Activated CD4-positive, alpha-beta T cell treated with anti-CD3 and anti-CD28 coated beads, Interleukin-2, amount 50 U/mL, for 1 hour (primary cell): ENCODE data around the gene MAGI1.

Source experiments
- DNase-seq: peaks from one replicate; pipeline ENCODE4 v3.0.0-alpha.2; 2020

The MAGI1 gene

DNA sequence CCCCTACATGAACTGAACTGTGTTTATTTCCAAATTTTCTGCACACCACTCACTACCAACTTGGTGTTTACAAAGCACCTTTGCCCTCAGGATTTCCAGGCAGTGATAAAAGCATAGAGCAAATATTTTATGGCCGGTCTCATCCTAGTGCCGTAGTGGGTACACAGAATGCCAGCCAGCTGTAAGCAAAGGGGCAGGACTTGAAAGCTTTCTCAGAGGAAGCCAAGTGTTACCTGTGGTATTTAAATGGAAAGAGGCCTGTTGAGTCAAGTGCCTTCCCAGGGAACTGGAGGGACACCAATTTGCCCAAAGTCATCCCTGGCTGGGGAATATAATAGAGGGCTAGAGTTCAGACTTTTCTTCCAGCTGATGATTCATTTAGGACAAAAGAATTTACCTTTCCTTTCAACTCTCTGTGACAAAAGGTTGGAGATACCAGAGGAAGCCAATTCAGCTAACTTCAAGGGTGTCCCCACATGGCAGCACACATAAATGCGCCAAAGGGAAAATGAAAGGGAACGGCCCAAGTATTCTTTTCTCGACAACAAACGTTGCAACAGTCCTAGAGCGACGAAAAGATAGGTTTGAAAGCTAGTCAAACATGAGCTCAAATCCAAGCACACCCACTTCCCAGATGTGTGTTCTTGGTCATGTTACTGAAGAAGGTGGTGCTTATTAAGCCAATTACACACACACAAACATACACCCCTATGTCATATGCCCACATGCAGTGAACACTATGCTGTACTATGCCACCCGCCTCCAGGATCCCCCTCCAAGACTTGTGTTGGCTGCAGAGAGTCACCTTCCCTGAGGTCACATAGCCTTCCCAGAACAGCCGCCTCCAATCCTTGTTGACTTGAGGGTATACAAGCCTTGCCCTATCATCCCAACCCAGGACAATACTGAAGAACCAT is 27.7 kb downstream of the MAGI1 start:
- DNase-seq = no peak

DNA sequence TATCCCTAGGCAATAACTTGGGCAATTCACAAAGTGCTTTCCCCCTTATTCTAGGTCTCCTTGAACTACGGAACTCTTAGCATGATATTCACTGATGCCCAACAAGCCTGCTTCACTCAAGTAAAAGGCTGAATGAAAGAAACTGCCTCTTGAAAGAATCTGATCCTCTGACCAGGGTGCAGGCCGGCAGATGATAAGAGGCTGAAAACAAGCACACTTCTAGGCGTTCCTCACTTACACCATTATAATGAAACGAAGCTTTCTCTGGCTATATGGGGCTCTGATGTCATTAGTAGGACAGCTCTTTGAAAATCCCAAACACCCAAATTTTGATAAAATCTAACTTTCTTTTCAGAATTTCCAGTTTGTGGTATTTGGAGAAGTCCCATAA is 28.4 kb downstream of the MAGI1 start:
- no peak for DNase-seq

DNA sequence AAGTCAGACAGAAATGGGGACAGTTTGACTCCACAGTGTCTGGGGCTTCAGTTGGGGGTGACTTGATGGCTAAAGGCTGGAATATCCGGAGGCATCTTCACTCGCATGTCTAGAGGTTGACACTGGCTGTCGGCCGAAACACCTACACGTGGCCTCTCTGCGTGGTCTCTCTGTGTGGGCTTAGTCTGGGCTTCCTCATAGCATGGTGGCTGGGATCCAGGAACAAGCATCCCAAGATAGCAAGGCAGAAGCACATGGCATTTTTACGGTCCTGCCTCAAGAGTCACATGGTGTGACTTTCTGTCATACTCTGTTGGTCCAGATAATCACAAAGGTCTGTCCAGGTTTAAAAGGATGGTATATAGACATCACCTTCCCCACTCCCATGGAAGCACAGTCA is 34.5 kb downstream of the MAGI1 start:
- DNase-seq = no peak

DNA sequence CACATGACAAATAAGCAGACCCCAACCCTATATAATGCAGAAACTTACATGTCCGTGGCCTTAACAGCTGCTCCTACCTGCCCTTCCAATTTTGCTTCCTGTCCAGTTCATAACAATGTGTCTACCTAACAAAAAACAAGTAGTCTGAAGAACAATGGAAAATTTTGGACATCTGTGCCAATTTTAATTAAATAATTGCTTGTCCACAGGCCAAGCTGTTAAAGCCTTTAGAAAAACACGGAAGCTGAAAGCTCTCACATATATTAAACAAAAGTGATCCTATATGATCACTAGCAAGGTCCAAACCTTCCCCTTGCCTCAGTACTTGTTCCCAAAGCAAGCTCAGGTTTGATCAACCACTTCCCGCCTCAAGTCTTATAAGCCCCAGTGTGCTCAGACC is 37.1 kb downstream of the MAGI1 start:
- no peak for DNase-seq

DNA sequence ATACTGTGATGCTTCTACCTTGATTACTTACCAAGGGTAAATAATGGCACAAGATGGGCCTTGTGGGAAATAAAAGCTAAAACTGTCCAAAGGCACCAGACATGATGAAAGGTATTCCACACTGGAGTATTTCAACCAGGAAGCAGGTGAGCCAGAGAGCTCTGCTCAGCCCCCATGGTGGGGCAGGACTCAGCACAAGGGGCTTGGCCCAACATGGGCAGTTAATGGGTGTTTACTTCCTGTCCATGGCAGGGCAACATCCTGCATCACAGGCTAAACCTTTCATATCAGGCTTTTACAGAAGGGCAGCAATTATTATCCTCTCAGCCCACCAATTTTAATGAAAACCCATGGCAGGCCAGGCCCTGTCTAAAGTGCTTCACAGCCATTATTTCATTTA is 38.2 kb downstream of the MAGI1 start:
- DNase-seq = no peak

DNA sequence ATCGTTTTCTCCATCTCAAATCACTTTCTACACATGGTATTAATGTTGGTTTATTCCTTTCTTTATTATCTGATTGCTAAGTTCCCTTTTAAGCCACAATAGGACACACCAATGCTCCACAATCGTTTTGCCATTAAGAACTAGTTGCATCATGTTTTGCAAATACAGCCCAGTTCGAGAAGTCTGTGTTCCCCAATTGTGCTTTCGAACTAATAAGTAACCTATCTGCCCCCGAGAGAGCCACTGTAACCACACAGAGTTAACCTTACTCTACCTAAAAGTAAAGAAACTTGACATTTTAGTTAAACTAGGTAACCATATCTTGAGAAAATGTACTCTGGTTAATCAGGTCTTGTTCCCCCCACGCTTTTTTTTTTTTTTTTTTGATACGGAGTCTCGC is 39.1 kb downstream of the MAGI1 start:
- no peak for DNase-seq

DNA sequence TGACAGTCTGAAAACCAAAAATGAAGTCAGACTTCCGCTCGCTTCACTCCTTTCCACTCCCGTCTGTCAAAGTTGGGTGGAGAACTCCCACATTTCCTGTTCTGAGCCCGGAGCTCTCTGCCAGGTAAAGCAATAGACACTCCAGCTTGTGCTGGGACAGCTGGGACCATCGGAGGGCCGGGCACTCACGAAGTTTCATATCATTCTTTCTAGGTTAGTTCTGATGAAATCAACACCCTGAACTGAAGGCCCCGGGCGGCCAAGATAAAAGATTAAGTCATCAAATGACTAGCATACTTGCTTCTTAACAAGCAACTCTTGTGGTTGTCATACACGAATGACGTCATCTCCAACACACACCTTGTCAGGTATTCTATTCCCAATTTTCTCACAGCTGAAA is 42.1 kb downstream of the MAGI1 start:
- no peak for DNase-seq

DNA sequence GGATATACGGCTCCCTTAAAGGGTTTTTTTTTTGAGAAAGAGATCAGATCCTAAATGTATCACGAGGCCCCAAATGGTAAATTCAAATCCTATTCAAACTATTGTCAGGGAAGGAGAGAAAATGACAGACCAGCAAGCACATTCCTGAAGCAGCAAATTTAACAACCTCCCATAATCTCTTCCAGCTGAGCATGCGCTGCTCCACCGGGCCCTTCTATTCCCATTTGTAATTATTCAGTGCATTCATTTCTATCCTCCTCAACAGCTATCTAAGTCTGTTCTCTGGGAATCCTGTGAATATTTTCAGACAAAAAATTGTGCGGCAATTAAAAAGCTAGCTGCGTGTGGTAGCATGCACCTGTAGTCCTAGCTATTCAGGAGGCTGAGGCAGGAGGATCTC is 43.2 kb downstream of the MAGI1 start:
- no peak for DNase-seq

DNA sequence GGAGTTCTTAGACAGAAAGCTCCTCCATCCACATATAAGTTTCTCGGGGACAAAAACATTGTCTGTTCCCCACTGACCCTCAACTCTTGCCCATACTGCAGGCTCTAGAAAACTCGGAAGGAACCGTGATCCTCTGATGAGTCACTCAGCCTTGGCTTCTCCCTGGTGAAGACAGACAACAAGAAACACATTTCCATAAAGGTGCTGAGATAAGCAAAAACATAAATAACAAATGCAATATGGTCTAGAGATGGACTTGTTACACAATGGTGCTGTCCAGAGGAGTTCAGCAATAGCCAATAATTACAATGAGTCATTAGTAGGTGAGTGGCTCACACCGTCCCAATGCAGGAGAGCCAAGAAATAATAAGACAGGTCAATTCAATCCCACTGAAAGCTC is 43.7 kb downstream of the MAGI1 start:
- no peak for DNase-seq

DNA sequence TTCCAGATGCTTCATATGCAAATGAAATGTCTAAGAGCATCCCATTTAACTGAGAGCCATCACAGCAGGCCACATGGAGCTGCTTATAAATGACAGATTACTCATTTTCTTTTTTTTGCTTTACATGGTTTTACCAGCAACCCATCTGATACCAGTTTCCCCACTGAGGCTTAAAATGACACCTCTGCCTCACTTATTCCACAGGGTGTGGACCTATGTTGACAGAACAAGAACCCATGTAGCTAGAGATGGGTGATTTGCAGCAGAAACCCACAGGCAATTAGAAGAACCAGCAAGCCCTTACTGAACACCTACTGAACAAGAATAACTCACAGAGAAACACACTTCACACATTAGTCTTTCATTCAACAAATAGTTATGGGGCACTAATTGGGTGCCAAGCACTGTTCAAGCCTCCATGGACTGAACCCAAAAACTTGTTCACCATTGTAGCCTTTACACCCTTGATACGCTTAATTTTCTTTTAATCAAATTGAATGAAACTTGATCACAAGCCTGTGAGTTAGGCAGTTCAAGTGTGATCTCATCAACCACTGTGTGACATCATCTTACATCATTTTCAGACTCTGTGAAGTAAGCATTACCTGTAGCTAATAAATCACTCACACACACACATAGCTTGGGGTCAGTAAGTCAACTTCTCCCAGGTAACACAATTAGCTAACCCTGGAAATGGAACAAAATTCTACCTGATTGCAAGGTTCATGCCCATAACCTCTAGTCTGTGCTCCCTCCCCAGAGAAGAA is 45.4 kb downstream of the MAGI1 start:
- no peak for DNase-seq

DNA sequence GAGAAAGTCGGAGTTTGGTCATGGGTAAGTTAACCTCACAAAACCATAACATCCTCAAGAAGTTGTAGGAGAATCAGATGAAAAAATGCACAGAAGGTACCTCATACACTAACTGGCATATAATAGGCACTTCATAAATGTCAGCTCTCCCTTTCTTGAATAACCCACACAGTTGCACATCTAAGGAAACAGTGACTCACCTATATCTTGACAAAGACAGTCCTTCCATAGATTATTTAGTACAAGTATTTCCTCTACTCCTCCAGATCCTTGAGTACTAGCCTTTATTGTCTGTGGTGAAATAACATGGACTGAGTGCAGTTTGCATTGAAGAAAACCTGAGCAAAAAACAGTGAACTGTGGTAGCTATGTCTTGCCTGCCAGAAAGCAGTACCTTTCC is 46.6 kb downstream of the MAGI1 start:
- DNase-seq = no peak

DNA sequence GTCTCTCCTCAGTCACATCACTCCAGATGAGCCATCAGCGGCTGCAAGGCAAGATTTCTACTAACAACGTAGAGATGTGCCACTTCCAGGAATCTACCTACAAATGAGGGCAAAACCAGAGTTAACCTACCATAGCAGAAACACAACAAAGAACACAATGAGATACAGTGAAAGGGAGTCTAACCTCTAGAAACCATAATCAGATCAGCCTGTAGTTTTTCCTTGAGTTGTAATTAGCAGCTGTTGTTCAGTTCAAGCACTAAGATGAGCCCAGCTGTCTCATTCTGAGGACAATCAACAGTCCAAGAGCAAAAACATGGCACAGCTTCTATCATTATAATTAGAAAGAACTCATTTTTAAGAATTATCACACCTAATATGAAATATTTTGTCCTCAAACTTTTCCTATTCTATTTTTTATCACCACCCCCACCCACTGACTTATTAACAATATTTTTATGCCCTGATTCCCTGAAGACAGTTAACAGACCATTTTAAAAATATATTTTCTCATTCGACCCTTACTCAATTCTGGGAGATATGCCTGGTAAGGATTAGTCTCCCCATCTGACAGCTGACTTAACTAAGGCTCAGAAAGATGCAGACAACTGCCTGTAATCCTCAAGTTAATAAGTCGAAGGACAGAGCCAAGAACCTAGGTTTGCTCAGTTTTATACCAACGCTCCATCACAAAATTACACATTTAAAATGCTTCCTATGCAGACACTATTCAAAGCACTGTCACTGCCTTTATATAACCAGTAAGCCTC is 50.1 kb downstream of the MAGI1 start:
- no peak for DNase-seq

DNA sequence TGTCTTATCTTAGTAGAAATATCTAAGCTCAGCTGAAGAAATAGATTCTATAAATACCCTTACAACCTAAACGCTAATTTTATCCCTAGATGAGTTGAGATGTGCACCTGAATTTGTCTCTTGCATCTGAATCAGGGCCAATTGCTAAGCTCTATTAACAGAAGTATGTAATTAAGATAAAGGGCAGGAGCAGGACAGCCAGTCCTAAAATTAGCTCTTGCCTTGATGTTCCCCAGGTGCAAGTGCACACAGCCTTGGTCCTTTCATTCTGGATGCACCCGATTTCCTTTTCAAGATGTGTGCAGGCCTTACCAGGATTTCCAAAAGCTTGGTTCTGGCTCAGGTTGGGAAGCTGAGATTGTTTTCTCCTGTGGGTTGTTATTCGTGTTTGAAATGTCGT is 52.4 kb downstream of the MAGI1 start:
- no peak for DNase-seq

DNA sequence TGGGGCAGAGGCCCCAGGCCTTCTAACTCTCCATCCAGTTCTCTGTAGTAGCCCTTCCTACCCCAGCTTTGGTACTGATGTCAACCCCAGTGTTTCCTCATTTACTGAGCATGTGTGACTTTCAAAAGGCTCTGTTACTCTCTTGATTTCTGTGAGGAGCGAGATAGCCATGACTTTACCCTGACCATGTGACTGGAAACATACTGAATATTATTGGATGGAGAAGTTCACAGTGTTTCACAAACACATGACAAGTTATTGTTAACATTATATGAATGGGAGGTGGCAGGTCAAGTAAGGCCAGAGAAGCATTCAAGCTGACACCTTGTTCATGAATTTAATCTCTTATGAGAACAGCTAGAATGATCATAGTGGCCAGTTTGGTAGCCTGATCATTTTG is 53.7 kb downstream of the MAGI1 start:
- DNase-seq = no peak

DNA sequence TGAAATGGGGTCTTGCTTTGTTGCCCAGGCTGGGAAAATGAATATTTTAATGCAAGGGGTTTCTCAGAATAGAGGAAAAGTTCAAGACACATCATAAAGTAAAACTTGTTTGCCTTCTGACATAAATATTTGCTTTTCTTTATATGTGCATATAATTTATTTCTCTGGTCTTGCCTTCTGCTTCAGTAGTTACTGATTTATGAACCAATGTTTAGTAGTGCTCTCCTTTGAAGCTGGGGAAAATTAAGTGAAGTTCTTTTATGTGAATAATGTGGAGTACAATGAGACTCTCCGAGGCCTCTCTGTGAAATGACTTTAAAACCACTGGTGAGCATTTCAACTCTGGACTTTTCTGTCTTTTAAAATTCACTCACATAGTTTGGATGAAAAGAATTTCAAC is 55.6 kb downstream of the MAGI1 start:
- DNase-seq = no peak

DNA sequence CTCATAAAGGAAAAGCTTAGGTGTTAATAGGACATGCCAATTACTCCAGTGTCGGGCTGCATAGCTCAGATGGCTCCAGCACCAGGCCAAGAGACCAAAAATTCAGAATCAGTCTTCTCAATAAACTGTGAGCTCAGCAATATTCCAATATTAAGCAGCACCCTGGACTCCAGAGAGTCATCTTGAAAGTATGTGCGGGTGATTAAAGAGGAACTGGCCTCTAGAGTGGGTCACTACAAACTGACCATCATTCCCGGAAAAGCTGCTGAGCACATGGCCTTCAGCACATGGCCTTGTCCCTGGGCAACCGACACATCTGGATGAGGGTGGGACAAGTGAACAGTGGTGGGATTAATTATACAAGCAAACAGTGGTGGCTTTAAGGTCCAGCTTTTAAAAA is 59.0 kb downstream of the MAGI1 start:
- no peak for DNase-seq

DNA sequence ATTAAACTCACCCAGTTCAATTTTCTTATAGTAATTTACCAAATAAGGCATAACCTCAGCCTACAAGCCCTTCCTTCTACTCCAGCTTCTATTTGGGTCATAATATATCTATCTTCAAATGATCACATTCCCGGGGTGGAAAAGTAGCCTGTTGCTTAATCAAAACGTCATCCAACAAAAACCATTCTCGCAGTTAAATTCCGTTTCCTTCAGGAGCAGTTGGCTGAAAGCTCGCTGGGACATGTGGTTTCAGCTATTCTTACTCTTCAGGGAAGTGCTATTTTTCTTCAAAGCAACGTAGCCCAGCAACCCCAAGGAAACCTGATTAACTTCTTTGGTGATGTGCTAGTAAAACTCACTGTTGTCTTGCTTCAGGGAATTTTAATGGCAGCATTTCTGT is 59.6 kb downstream of the MAGI1 start:
- no peak for DNase-seq

DNA sequence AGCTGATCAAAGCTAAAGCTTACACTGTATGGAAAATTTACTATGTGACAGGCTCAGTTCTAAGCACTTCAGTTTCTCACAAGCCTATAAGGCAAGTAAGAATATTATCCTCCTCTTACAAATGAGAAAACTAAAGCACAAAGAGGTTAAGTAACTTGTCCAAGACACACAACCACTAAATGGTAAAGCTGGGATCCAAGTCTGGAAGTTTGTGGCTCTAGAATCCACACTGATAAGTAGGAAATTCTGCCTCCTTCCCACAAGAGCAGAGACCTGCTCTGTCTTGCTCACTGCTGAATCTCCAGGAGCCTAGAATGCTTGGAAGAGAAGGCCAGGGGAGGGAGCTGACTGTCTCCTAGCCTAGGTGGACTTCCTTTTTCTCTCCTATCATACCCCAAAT is 60.6 kb downstream of the MAGI1 start:
- DNase-seq = no peak

DNA sequence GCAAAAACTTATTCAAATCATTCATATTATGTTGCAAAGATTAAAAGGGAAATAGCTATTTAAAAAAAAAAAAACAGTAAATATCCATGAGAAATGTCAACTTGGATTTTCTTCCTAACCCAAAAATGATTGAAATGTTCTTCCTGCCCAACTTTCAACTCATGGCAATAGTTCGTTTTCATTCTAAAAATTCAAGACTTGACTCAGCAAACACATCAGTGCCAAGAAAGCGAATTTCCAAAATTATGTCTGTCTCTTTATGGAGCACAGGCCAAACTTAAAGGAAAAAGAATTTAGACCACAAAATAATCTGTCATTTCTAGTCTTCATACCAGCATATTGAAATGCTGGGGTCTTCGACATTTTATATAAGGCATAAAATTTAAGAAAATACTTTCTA is 63.7 kb downstream of the MAGI1 start:
- no peak for DNase-seq

DNA sequence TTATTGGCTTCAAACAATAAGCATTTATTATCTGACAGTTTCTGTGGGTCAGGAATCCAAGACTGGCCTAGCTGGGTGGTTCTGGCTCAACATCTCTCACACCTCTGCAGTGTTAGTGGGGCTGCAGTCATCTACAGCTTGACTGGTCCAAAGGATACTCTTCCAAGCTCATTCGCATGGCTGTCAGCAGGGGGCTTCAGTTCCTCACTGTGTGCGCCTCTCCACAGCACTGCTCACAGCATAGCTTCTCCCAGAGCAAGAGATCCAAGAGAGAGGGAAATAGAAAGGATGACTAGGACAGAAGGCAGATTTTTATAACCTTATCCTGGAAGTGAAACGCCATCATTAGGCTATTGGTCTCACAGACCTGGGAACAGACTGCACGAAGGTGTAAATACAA is 64.2 kb downstream of the MAGI1 start:
- DNase-seq = no peak

DNA sequence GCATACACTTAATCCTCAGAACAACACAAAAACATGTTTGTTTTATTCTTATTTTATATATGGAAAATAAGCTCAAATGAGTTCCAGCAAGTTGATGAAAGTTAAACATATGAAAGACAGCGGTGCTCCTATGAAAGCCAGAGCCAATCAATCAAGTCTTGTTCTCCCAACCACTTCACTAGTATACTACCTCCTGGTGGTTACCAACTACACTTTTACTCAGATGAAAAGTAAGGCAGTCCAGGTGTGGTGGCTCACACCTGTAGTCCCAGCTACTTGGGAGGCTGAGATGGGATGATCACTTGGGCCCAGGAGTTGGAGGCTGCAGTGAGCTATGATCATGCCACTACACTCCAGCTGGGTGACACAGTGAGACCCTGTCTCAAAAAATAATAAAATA is 66.0 kb downstream of the MAGI1 start:
- DNase-seq = no peak

DNA sequence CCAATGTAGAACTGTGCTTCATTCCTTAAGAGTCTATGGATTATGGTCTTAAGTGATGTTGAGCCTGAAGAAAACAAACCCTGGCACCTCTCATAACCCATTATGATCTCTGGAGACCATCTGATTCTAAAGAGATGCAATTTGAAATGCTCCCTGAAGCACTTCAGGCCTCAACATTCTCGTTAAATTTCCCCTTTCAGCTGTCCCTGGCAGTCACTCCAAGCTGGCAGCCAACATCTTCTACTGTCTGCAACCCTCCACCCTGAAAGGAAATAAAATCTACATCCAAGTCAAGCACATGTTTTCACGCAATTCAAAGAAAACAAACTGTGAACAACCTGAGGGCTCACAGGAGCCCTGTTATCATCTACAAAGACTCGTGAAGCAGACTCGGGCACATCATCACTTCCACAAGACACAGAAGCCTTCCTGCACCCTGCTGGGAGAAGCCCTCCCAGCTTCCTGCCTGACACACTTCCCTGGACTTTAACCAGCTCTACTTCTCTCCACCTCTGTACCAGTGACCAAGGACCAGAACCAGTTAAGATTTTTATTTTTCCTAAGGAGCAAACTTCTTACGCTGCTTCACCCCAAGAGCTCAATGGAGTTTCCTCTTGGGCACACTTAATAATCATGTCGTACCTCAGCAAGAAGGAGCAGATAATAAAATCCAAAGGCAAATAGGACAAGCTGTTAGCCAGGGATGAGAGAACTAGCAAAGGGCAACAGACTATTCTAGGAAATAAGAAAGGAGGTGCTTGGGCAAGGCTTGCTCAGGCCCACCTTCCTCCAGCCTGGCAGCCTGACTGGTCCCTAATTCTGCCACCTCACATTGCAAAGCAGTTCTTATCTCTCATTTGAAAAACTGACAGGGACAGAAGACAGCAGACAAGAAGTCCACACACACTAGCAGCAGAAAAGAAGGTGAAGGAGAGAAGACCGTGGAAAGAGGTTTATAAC is 67.1 kb downstream of the MAGI1 start:
- DNase-seq = no peak

DNA sequence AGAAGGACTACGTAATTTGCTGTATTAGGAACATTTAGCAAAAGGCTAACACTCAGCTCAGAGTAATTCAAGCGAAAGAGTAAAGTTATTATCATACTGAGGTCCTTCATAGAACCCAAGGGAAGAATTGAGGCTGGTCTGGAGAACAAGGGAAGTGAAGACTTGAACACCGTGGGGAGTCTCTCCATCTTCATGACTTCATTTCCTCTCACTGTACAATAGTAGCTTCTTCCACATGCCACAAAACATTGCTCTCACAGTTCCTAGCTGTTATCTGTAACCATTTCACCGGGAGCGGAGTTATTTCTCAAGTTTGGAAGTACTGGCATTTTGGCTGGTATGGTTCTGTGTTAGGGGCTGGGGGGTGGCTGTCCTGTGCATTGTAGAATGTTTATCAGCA is 69.7 kb downstream of the MAGI1 start:
- DNase-seq = no peak
